Thoracic aorta (tissue), 2 donors: ENCODE measurements around the gene CALY. TPM values are rescaled to one million over a fixed set of nuclear protein-coding genes. Genes with fewer than 3 reads are reported as not detected.

Experiments used
- ATAC-seq: fragments of 150-250 bp; one replicate; pipeline ENCODE4 v1.8.0; 2017; ENCODE audit warnings: low read depth; ENCODE audit not compliant: insufficient number of reproducible peaks, low FRiP score
- DNase-seq: peaks from one replicate; pipeline ENCODE4 v3.0.0-alpha.2; 2020; ENCODE audit warnings: low spot score
- H3K27ac ChIP-seq, 2 donors: fragments of 200-600 bp; sonication (generic); 1 replicate in 1 of 2; 2 replicates in 1 of 2; pipeline ENCODE4 v1.5.1; 2016; ENCODE audit warnings: mild to moderate bottlenecking in 2 of 2, moderate library complexity in 2 of 2
- H3K27me3 ChIP-seq: fragments of 200-600 bp; sonication (generic); replicated peaks from 2 replicates; pipeline ENCODE4 v1.6.0; 2016; ENCODE audit warnings: mild to moderate bottlenecking; ENCODE audit not compliant: insufficient read depth
- H3K36me3 ChIP-seq: fragments of 200-600 bp; sonication (generic); one replicate; pipeline ENCODE4 v1.5.1; 2016
- H3K4me1 ChIP-seq, 2 donors: fragments of 200-600 bp; sonication (generic); 1 replicate in 1 of 2; 2 replicates in 1 of 2; pipeline versions ENCODE4 v1.5.1 to v1.6.0; 2016; ENCODE audit warnings: low read depth in 2 of 2, mild to moderate bottlenecking in 1 of 2; ENCODE audit not compliant: control insufficient read depth in 1 of 2
- H3K4me3 ChIP-seq: fragments of 200-600 bp; sonication (generic); 2 replicates; pipeline ENCODE4 v1.5.1; 2016; ENCODE audit warnings: mild to moderate bottlenecking
- H3K9me3 ChIP-seq: fragments of 200-600 bp; sonication (generic); 2 replicates; pipeline ENCODE4 v1.5.1; 2016
- total RNA-seq, 2 donors: library from RNA; depleted of rRNA; stranded (reverse); fragments of >200 nt; gene quantifications; one replicate each; pipeline versions ENCODE4 v1.1.0 to v1.2.3, GENCODE V29; 2016
- TF ChIP-seq, protein P1 (sequence below): fragments of 200-600 bp; sonication (generic); IDR thresholded peaks from one replicate; pipeline ENCODE4 v1.5.1; 2019; ENCODE audit warnings: antibody characterized with exemption

CALY gene
- total RNA-seq, 2 donors from 2014 or later: not detected

DNA sequence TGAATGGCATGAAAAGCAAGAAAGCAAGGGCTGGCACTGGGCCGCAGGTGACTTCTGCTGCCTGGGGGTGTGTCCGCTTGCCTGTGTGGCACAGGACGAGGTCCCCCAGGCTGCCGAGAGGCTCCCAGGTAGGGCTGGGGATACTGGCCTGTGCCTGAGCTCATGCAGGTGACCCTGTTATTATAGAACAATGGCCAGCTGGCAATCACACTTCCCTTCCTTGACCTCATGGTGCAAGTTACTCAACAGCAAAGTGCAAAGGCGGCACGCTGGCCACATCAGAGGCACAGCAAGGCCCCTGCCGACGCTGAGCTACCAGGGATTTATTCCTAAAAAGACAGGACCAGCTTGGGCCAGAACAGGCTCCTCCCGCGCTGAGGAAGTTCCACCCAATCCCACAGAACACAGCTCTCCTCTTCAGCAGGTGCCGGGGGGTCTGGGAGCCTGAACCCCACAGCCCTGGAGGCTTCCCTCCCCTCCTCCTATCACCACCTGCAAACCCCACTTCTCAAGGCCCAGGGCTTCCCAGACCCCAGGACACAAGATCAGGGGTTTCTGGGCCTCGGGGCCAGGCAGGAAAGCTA lies 58.6 kb downstream of the CALY start:
- Histone ChIP-seq H3K9me3 (no peaks in the 10 kb centered on the region), H3K36me3 (peaks cover 25% of the 10 kb centered on the region), H3K4me3 (no peak overlapping the region), H3K27me3 (no peaks in the 10 kb centered on the region), H3K27ac (no peak overlapping the region), H3K4me1 (peaks cover 9 to 11% of the 10 kb centered on the region in 2 donors)
- DNase-seq: no peak
- TF ChIP-seq, protein P1, sequence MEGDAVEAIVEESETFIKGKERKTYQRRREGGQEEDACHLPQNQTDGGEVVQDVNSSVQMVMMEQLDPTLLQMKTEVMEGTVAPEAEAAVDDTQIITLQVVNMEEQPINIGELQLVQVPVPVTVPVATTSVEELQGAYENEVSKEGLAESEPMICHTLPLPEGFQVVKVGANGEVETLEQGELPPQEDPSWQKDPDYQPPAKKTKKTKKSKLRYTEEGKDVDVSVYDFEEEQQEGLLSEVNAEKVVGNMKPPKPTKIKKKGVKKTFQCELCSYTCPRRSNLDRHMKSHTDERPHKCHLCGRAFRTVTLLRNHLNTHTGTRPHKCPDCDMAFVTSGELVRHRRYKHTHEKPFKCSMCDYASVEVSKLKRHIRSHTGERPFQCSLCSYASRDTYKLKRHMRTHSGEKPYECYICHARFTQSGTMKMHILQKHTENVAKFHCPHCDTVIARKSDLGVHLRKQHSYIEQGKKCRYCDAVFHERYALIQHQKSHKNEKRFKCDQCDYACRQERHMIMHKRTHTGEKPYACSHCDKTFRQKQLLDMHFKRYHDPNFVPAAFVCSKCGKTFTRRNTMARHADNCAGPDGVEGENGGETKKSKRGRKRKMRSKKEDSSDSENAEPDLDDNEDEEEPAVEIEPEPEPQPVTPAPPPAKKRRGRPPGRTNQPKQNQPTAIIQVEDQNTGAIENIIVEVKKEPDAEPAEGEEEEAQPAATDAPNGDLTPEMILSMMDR: no peak
- no peak for ATAC-seq

DNA sequence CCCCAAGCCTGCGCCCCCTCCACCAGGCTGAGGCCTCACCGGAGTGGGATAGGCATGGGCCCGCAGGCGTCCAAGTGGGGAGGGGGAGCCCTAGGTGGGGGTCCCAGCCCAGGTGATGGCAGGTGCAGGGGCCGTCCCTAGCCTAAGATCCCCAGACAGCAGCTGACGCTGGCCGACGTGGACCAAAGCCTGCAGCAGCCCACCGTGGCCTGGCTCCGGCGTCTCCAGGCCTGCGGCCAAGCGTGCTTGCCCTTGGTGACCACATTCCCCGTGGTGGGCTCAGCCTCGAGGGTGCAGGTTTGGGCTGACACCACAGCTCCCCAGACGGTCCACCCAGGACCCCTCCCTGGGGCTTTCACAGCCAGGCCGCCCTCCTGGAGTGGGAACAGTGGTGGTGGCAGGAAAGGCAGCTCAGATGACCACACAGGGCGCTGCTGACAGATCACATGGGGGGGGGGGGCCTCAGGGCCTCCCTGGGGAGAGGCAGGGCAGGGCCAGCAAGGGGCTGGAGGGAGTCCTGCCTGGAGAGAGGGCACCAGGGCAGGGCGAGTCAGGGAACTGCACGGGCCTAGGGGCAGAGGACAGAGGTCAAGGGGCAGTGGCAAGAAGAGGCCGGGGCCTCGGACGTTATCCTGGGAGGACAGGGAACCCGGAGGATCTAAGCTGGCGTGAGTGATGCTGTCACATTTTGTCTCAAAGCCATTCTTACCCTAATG lies 59.3 kb downstream of the CALY start:
- H3K27me3 ChIP-seq: no peaks in the 10 kb centered on the region
- H3K9me3 ChIP-seq: no peaks in the 10 kb centered on the region
- ATAC-seq: no peak
- no peak for DNase-seq
- peaks cover 9 to 11% of the 10 kb centered on the region in 2 donors for H3K4me1 ChIP-seq
- H3K4me3 ChIP-seq: no peak overlapping the region
- TF ChIP-seq, protein P1: no peak
- H3K36me3 ChIP-seq: peaks cover 19% of the 10 kb centered on the region
- H3K27ac ChIP-seq: no peak overlapping the region

DNA sequence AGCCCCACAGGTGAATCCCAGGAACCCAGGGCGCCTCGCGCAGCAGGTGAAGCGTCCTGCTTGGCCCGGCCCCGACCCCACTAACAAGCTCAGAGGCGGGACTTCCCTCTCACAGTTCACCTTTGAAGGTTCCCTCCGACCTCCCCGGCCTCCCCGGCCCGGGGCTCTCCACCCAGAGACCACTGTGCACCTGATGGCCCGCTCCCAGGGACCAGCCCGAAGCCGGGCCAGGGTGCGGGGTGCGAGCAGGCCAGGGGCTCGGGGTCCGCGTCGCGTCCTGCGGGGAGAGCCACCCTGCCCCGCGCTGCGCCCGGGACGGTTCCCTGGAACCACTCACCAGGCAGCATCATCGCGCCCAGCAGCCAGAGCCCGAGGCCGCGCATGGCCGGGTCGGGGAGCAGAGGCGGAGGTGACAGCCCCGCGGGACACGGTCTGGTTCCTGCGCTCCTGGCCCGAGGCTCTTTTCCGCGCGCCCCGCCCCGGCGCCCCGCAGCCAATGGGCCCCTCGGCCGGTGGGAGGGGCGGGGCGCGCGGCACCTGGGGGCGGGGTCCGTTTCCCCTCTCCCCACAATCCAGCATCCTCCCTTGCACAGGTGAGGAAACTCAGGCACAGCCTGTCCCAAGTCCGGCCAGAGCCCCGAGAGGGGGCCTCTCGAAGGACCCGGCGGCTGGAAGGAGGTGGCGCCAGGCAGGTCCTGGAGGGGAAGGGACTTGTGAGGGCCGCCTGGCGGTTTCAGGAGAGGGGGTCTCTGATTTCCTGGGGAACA lies 60.1 kb downstream of the CALY start, which contains the start of gene ADAM8:
Gene ADAM8, minus strand, starts transcription at position 434 of the 767 bp plus-strand sequence. Its CDS starts 51 bp downstream, at position 383.
- Histone ChIP-seq H3K27ac (no peak within 1 kb of the TSS), H3K4me1 (peaks cover 9 to 11% of the 10 kb centered on the region in 2 donors), H3K36me3 (peaks cover 11% of the 10 kb centered on the region), H3K4me3 (peak within 1 kb of the TSS; percentile 58), H3K27me3 (no peaks in the 10 kb centered on the region), H3K9me3 (no peaks in the 10 kb centered on the region)
- DNase-seq (no peak), ATAC-seq (no peak)
- TF ChIP-seq, protein P1: no peak

DNA sequence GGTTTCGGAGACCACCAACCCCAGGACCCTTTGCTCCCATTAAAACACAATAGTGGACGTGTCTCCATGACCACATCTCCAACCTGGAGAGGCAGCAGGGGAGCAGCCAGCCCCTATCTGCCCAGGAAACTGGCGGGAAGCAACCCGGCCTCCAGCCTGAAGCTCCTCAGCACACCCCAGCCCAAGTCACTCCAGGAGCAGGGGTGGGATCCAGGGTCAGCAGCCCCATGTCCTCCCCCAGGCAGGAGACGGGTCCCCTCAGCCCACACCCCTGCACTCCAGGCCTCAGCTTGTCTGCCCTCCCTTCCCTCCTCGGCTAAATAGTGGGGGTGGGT lies 60.6 kb downstream of the CALY start:
- H3K27me3 ChIP-seq: no peaks in the 10 kb centered on the region
- ATAC-seq: no peak
- peak overlapping the region; percentile 58 for H3K4me3 ChIP-seq
- peaks cover 9 to 11% of the 10 kb centered on the region in 2 donors for H3K4me1 ChIP-seq
- DNase-seq: no peak
- no peak overlapping the region for H3K27ac ChIP-seq
- H3K9me3 ChIP-seq: no peaks in the 10 kb centered on the region
- TF ChIP-seq, protein P1: no peak
- peaks cover 7% of the 10 kb centered on the region for H3K36me3 ChIP-seq

DNA sequence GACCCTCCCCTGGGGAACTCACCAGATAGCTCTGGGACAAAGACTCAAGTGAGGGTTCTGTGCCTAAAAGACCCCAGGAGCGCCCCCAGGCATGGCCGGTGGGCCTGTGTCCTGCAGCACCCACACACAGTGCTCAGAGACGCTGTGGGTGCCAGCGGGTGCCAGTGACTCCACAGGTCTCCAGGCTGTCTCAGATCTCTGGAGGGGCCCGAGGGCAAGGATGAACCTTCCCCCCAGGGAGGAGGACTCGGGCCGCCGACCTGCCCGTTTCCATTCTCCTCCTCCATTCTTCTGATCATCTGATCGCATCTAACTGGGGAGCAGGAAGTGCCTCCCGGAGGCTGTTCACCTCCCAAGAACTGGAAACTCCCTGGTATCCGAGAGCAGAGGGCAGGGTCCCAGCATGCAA lies 61.0 kb downstream of the CALY start:
- no peak for DNase-seq
- H3K4me3 ChIP-seq: peak overlapping the region; percentile 58
- no peak overlapping the region for H3K27ac ChIP-seq
- H3K9me3 ChIP-seq: no peaks in the 10 kb centered on the region
- H3K36me3 ChIP-seq: peaks cover 10% of the 10 kb centered on the region
- peaks cover 9 to 11% of the 10 kb centered on the region in 2 donors for H3K4me1 ChIP-seq
- ATAC-seq: no peak
- no peaks in the 10 kb centered on the region for H3K27me3 ChIP-seq
- TF ChIP-seq, protein P1: no peak
